Urinary bladder (tissue), 4 donors: ENCODE data around the gene GRIK3. TPM values are rescaled to one million over a fixed set of nuclear protein-coding genes. Genes with fewer than 3 reads are reported as not detected.

Experiments used
- DNase-seq: peaks from one replicate; pipeline ENCODE4 v3.0.0-alpha.2; 2015; ENCODE audit errors: extremely low spot score
- H3K27ac ChIP-seq: one replicate; pipeline ENCODE4 v1.5.1; 2013; ENCODE audit warnings: low read depth, mild to moderate bottlenecking, moderate library complexity
- H3K36me3 ChIP-seq: one replicate; pipeline ENCODE4 v1.6.1; 2013; ENCODE audit warnings: mild to moderate bottlenecking, moderate library complexity; ENCODE audit not compliant: insufficient read depth
- H3K4me1 ChIP-seq: one replicate; pipeline ENCODE4 v1.6.1; 2013; ENCODE audit warnings: mild to moderate bottlenecking, moderate library complexity; ENCODE audit not compliant: insufficient read depth
- H3K4me3 ChIP-seq: one replicate; pipeline ENCODE4 v1.5.1; 2013; ENCODE audit warnings: low read depth, low read length
- WGBS: extraction: QIAGEN DNeasy Blood & Tissue Kit; methylation state at CpG from one replicate; pipeline ENCODE4 v1.1.7; 2013; 5-methylcytosine and 5-hydroxymethylcytosine counted together
- polyA plus RNA-seq: library from polyadenylated mRNA; stranded (reverse); fragments of 200-250 nt; gene quantifications from one replicate; pipeline ENCODE4 v1.2.3, GENCODE V29; 2013
- total RNA-seq: library from RNA; depleted of rRNA; stranded (reverse); fragments of >200 nt; gene quantifications from one replicate; pipeline ENCODE4 v1.2.3, GENCODE V29; 2014
- donor health status: healthy with polysubstance abuse.
- donor health status: healthy.

The GRIK3 gene
- total and polyA plus RNA-seq, 2 donors, result 1.7 to 4.1 TPM

- DNase-seq, result no peak
- no peak overlapping the region for H3K4me3 ChIP-seq
- H3K4me1 ChIP-seq, result no peaks in the 10 kb centered on the region
- no peak overlapping the region for H3K27ac ChIP-seq
- no peaks in the 10 kb centered on the region for H3K36me3 ChIP-seq
These were observed 273.2 kb downstream of the GRIK3 start for GRCh38 chr1:36761113-36761512.

GRCh38 chr1:36760081-36760480, 274.2 kb downstream of the GRIK3 start:
- no peak overlapping the region for H3K27ac ChIP-seq
- WGBS, result 63% methylated on average over 3 of the region's 3 CpGs
- no peak overlapping the region for H3K4me3 ChIP-seq
- no peaks in the 10 kb centered on the region for H3K4me1 ChIP-seq
- DNase-seq, result no peak
- no peaks in the 10 kb centered on the region for H3K36me3 ChIP-seq

GRCh38 chr1:36759355-36759754, 275.0 kb downstream of the GRIK3 start:
- DNase-seq, result no peak
- H3K4me1 ChIP-seq, result no peaks in the 10 kb centered on the region
- no peak overlapping the region for H3K4me3 ChIP-seq
- H3K36me3 ChIP-seq, result no peaks in the 10 kb centered on the region
- 93% methylated on average over 5 of the region's 5 CpGs for WGBS
- no peak overlapping the region for H3K27ac ChIP-seq

GRCh38 chr1:36755303-36756230, 278.7 kb downstream of the GRIK3 start:
- WGBS, result 62% methylated on average over 12 of the region's 12 CpGs
- Histone ChIP-seq H3K4me3 (no peak overlapping the region), H3K36me3 (no peaks in the 10 kb centered on the region), H3K4me1 (no peaks in the 10 kb centered on the region), H3K27ac (no peak overlapping the region)
- DNase-seq, result no peak

GRCh38 chr1:36754366-36754765, 279.9 kb downstream of the GRIK3 start:
- no peak overlapping the region for H3K4me3 ChIP-seq
- WGBS, result 91% methylated on average over 1 of the region's 1 CpG
- H3K36me3 ChIP-seq, result no peaks in the 10 kb centered on the region
- no peak overlapping the region for H3K27ac ChIP-seq
- no peaks in the 10 kb centered on the region for H3K4me1 ChIP-seq
- no peak for DNase-seq

GRCh38 chr1:36753451-36753850, 280.9 kb downstream of the GRIK3 start:
- Histone ChIP-seq H3K27ac (no peak overlapping the region), H3K4me3 (no peak overlapping the region), H3K4me1 (no peaks in the 10 kb centered on the region), H3K36me3 (no peaks in the 10 kb centered on the region)
- WGBS, result 87% methylated on average over 7 of the region's 7 CpGs
- no peak for DNase-seq

GRCh38 chr1:36752891-36753361, 281.4 kb downstream of the GRIK3 start:
- DNase-seq, result no peak
- H3K27ac ChIP-seq, result no peak overlapping the region
- no peaks in the 10 kb centered on the region for H3K4me1 ChIP-seq
- H3K36me3 ChIP-seq, result no peaks in the 10 kb centered on the region
- H3K4me3 ChIP-seq, result no peak overlapping the region
- WGBS, result 63% methylated on average over 6 of the region's 6 CpGs

- no peak overlapping the region for H3K4me3 ChIP-seq
- H3K27ac ChIP-seq, result no peak overlapping the region
- DNase-seq, result no peak
- no peaks in the 10 kb centered on the region for H3K36me3 ChIP-seq
- 76% methylated on average over 2 of the region's 2 CpGs for WGBS
- no peaks in the 10 kb centered on the region for H3K4me1 ChIP-seq
These were observed 281.9 kb downstream of the GRIK3 start for GRCh38 chr1:36752431-36752830.

GRCh38 chr1:36751525-36751924, 282.8 kb downstream of the GRIK3 start:
- Histone ChIP-seq H3K36me3 (no peaks in the 10 kb centered on the region), H3K4me3 (no peak overlapping the region), H3K4me1 (no peaks in the 10 kb centered on the region), H3K27ac (no peak overlapping the region)
- WGBS, result 82% methylated on average over 4 of the region's 4 CpGs
- no peak for DNase-seq

- 79% methylated on average over 7 of the region's 7 CpGs for WGBS
- no peak for DNase-seq
- H3K36me3 ChIP-seq, result no peaks in the 10 kb centered on the region
- H3K4me1 ChIP-seq, result no peaks in the 10 kb centered on the region
- H3K27ac ChIP-seq, result no peak overlapping the region
- H3K4me3 ChIP-seq, result no peak overlapping the region
These were observed 285.8 kb downstream of the GRIK3 start for GRCh38 chr1:36748466-36748865.
